Skin epidermis (tissue), 12 donors: ENCODE measurements around the gene ARL8B.
A peak's percentile ranks its signal among the peaks of the same experiment; 100 is the strongest.
"Not testable (repeated sequence)": the region's sequence is repeated elsewhere in the genome, so short reads cannot be mapped to it uniquely, and the experiment has no call there.

Experiments used
- H3K27ac ChIP-seq, 21 experiments: fragments of 200-600 bp; sonication (generic) in 11 of 21; one replicate each; pipeline ENCODE4 v1.5.0; 2020; ENCODE audit warnings: mild to moderate bottlenecking in 3 of 21, inconsistent platforms in 2 of 21, moderate library complexity in 2 of 21
- H3K4me3 ChIP-seq, 7 experiments: fragments of 200-600 bp; sonication (generic) in 2 of 7; one replicate each; pipeline ENCODE4 v1.5.0; 2020; ENCODE audit warnings: inconsistent platforms in 2 of 7, mild to moderate bottlenecking in 2 of 7, moderate library complexity in 1 of 7

Gene ARL8B

GRCh38 chr3:5140230-5140621 lies 18.1 kb downstream of the ARL8B start:
- Histone ChIP-seq H3K27ac (peak overlapping the region in 7 of 21 experiments; percentile 1 to 68 (median 35)), H3K4me3 (no peak overlapping the region)

- H3K27ac ChIP-seq, result peak overlapping the region in 3 of 21 experiments; percentile 1 to 68 (median 5)
These were observed 18.7 kb downstream of the ARL8B start for GRCh38 chr3:5140839-5141238.

GRCh38 chr3:5141760-5142159 lies 19.7 kb downstream of the ARL8B start:
- no peak overlapping the region for H3K4me3 ChIP-seq
- no peak overlapping the region for H3K27ac ChIP-seq

More at GRCh38 chr3:5140839-5141238, 18.7 kb downstream of the ARL8B start:
- H3K4me3 ChIP-seq, result no peak overlapping the region

- Histone ChIP-seq H3K27ac (peak overlapping the region in 3 of 21 experiments; percentile 8 to 41 (median 14)), H3K4me3 (no peak overlapping the region)
These were observed 21.4 kb downstream of the ARL8B start for GRCh38 chr3:5143464-5143863.

GRCh38 chr3:5144316-5144994 lies 22.4 kb downstream of the ARL8B start:
- H3K27ac ChIP-seq, result peak overlapping the region in 8 of 21 experiments; percentile 14 to 41 (median 27)
- no peak overlapping the region for H3K4me3 ChIP-seq

GRCh38 chr3:5145120-5145519 lies 23.0 kb downstream of the ARL8B start:
- Histone ChIP-seq H3K27ac (peak overlapping the region in 3 of 21 experiments; percentile 4 to 37 (median 5)), H3K4me3 (no peak overlapping the region)

- H3K4me3 ChIP-seq, H3K27ac ChIP-seq: not testable (repeated sequence)
These were observed 25.1 kb downstream of the ARL8B start for GRCh38 chr3:5147152-5147551.

- H3K4me3 ChIP-seq, result no peak overlapping the region
- no peak overlapping the region for H3K27ac ChIP-seq
These were observed 27.3 kb downstream of the ARL8B start for GRCh38 chr3:5149306-5149880.

GRCh38 chr3:5151586-5151985 lies 29.5 kb downstream of the ARL8B start:
- H3K27ac ChIP-seq, result no peak overlapping the region

GRCh38 chr3:5153074-5153473 lies 31.0 kb downstream of the ARL8B start:
- Histone ChIP-seq H3K27ac (no peak overlapping the region), H3K4me3 (no peak overlapping the region)

More at GRCh38 chr3:5151586-5151985, 29.5 kb downstream of the ARL8B start:
- no peak overlapping the region for H3K4me3 ChIP-seq

- Histone ChIP-seq H3K27ac (no peak overlapping the region), H3K4me3 (no peak overlapping the region)
These were observed 33.1 kb downstream of the ARL8B start for GRCh38 chr3:5155241-5155640.

GRCh38 chr3:5160321-5160720 lies 38.2 kb downstream of the ARL8B start:
- no peak overlapping the region for H3K27ac ChIP-seq
- no peak overlapping the region for H3K4me3 ChIP-seq

- Histone ChIP-seq H3K27ac (peak overlapping the region in 1 of 21 experiments; percentile 1), H3K4me3 (no peak overlapping the region)
These were observed 39.1 kb downstream of the ARL8B start for GRCh38 chr3:5160940-5161858.

- no peak overlapping the region for H3K27ac ChIP-seq
- H3K4me3 ChIP-seq, result no peak overlapping the region
These were observed 40.0 kb downstream of the ARL8B start for GRCh38 chr3:5162102-5162501.

- Histone ChIP-seq H3K27ac (no peak overlapping the region), H3K4me3 (no peak overlapping the region)
These were observed 43.6 kb downstream of the ARL8B start for GRCh38 chr3:5165698-5166097.

GRCh38 chr3:5166846-5167245 lies 44.8 kb downstream of the ARL8B start:
- H3K27ac ChIP-seq, result no peak overlapping the region
- H3K4me3 ChIP-seq, result no peak overlapping the region

GRCh38 chr3:5168110-5168509 lies 46.0 kb downstream of the ARL8B start:
- Histone ChIP-seq H3K27ac (no peak overlapping the region), H3K4me3 (no peak overlapping the region)

GRCh38 chr3:5169807-5170206 lies 47.7 kb downstream of the ARL8B start:
- no peak overlapping the region for H3K27ac ChIP-seq
- no peak overlapping the region for H3K4me3 ChIP-seq

- no peak overlapping the region for H3K4me3 ChIP-seq
- no peak overlapping the region for H3K27ac ChIP-seq
These were observed 48.9 kb downstream of the ARL8B start for GRCh38 chr3:5170975-5171374.

GRCh38 chr3:5172018-5172417 lies 49.9 kb downstream of the ARL8B start:
- no peak overlapping the region for H3K27ac ChIP-seq
- H3K4me3 ChIP-seq, result no peak overlapping the region
